Activated CD8-positive, alpha-beta memory T cell treated with anti-CD3 and anti-CD28 coated beads for 24 hours (primary cell): ENCODE measurements around the gene HK2.
"Not testable (repeated sequence)": the region's sequence is repeated elsewhere in the genome, so short reads cannot be mapped to it uniquely, and the experiment has no call there.

ENCODE experiments used
- DNase-seq: peaks from one replicate; pipeline ENCODE4 v3.0.0-alpha.2; 2020

Gene HK2

GRCh38 chr2:74833418-74834233 is at the start of gene HK2:
Gene HK2 (plus strand): TSS chr2:74834127. CDS start chr2:74834581, 454 bp downstream.
- peak; percentile 90 for DNase-seq

DNA sequence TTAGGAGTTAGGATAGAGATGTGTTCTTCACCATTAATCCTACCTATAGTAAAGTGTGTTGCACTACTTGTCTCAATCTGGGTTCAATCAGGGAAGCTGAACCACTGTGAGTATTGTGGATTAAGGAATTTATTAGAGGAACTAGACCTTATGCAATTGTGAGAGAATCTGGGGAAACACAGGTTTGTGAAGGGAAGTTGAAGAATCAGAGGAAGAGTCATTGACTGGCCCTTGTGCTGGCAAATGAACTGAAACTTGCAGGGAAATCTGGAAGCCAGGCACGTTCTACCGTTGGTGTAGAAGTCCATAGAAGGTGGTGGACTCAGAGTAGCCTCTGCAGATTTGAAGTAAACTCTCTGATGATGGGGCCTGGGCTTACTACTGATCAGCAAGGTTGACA is 44.7 kb upstream of the HK2 start:
- no peak for DNase-seq

GRCh38 chr2:74792282-74792681 is 41.6 kb upstream of the HK2 start:
- DNase-seq: no peak

- DNase-seq: not testable (repeated sequence)
Measured at GRCh38 chr2:74794878-74795277, 39.0 kb upstream of the HK2 start.

GRCh38 chr2:74806355-74806839 is 27.5 kb upstream of the HK2 start:
- DNase-seq: no peak

GRCh38 chr2:74806920-74807319 is 27.0 kb upstream of the HK2 start:
- no peak for DNase-seq

DNA sequence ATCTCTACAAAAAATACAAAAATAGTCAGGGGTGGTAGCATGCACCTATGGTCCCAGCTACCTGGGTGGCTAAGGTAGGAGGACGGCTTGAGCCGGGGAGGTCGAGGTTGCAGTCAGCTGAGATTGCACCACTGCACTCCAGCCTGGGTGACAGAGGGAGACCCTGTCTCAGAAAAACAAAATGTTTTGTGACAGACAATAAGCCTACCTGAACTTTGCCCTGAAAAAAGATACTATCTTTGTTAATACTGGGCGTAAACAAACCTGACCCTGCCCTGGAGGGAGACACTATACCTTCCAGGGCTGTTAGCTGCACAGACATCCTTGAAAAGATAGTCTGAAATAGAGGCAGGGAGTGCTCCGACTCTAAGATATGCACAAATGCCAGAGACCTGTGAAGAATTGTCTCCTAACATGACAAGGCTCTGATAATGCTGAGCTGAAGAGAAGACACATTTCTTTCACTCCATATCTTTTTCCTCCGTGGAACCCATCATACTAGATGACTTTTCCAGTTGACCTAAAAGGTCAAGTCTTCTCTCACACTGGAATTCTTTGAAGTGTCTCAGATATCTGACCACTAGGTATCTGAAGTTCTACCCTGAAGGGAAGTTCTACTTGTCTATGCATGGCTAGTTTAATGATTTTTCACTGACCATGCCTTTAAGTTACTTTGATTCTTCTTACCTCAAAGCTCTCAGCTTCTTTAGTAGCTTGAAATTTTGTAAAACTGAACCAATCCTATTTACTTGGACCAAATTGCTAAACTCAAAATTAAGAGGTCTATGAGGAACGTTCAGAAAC is 20.9 kb upstream of the HK2 start:
- DNase-seq: no peak

GRCh38 chr2:74814102-74814501 is 19.8 kb upstream of the HK2 start:
- DNase-seq: no peak

GRCh38 chr2:74815941-74816340 is 18.0 kb upstream of the HK2 start:
- no peak for DNase-seq

- DNase-seq: no peak
Measured at GRCh38 chr2:74816540-74817303, 17.2 kb upstream of the HK2 start.

GRCh38 chr2:74817304-74817675 is 16.6 kb upstream of the HK2 start:
- no peak for DNase-seq

DNA sequence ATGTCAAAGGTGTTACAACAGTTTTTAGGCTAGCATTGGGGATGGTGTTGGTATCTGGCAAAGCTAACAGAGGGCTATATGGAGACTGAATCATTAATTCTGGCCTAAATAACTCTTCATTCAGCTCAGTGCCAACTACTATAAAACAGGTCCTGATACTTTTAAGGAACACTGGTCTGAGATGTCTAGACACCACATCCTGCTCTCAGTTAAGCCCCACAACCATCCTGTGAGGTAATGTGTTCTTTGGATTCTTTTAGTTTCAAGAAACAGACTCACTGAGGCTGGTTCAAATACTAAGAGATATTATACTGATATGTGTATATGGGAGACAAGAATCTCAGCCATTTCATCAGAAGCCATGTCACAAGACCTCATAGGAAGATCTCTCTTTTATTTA is 14.2 kb upstream of the HK2 start:
- no peak for DNase-seq

DNA sequence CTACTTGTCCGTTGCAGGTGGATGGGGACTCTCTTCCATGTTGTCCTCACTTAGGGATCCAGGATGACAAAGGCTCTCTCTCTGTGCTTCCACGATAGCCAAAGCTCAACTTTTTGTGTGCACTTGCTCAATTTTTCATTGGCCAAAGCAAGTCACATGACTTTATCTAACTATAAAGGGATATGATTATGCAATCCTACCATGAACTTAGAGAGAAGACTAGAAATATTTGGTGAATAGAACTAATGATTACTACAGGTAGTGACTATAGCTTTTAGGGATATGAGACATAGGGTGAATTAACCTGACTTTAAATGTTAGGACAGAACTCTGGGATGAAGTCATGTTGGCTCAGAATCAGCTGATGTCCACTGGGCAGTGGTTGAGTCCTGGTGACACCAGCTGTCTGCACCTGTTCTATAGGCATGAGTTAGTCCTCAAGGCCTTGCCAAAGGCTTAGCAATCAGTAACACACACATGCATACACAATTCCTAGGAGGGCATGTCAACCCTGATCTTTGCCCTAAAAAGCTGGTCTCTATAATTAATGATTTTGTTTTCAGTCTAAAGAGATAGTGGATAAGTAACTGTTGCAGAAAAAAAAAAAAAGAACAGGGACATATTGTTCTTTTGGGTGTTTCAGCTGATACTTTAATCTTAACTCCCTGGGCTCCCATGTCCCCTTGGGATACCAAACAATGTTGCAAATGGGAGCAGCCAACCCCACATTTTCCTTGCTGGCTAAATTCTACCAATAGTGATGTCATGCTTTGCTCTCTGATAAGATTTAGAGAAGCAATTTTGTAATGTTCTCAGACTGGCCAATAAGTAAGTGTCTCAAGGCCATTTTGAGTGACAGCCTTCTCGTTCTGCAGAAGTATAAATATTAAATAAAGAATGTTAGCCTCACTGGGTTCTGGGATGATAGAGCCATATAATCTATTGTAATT is 12.5 kb upstream of the HK2 start:
- DNase-seq: peak; percentile 1

DNA sequence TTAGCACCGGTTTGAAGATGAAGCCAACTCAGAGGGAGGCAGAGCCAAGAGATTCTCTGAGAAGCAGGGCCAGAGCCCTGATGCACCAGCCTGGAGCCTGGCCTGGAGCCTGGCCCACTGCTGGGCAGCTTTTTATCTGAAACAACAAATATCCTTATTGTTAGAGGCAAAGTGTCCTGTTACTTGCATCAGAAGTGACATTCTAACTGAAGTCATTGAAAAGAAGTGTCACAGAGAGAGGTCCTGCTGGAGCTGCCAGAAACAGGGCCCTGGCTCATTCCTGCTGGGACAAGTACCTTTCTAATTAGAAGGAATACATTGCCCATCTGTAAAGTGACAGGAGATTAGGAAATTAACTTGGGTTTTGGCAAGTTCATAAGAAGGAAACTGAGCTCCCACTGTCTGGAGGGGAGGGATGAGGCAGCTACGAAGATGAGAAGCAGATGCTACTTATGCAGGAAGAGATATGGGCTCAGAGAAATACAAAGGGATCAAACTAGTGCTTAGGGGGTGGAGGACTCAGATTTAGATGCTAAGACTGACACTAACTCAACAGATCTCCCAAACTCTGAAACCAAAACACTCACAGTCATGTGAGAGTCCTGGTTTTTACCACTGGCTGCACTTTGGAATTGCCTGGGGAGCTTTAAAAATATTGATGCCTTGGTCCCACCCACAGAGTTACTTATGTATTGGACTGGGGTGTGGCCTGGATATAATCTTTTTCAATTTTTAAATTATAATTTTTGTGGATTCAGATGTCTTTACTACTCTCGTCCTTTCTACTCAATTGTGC is 11.0 kb upstream of the HK2 start:
- DNase-seq: peak; percentile 1

DNA sequence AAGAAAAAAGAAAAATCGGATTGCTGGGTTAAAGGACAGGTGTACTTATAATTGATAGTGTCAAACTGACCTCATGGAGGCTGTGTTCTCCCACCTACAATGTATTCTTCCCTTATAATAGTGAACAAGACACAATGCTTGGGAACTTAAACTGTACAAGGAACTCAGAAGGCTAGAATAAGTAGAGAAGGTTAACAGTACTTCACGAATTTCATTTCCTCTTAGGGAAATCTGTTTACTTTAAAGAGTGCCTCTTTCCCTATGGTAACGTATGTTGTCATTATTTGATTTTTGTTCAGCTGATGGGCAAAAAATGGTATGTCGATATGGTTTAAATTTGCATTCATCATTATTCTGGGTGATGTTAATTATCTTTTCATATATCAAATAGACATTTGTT is 9.2 kb upstream of the HK2 start:
- DNase-seq: no peak

- DNase-seq: no peak
Measured at GRCh38 chr2:74828543-74828942, 5.4 kb upstream of the HK2 start.

DNA sequence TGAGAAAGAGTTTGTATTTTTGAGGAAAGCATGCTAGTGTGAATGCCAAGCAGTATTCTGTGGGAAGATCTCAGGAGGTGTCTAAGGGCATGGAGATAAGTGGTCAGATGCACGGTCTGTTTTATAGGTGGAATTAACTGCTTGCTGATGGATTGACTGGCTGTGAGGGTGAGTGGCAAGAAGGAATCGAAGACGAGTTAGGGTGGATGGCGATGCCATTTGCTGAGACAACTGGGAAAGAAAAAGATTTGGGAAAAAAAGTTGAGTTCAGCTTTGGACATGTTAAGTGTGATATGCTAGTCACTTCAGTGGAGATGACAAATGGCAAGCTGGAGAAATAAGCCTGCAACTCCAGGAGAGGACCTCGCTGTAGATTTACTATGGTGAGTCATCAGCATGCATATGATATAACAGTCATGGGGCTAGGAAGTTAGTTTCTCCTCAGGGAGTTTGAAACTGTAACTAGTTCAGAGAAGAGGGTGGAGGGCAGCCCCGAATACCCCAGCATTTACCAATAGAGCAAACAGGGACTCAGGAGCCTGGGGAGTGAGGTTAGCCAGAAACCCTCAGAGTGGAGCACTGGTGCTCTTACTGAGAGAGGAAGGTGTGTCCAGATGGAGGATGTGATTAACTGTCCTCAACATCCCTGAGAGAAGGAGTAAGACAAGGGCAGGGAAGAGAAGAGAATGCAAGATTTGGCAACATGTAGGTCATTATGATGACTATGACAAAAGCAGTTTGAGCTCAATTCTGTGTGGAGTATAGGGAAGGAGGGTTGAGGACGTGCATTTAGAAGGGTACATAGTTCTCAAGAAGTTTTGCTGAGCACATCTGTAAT is 2.0 kb upstream of the HK2 start:
- no peak for DNase-seq

DNA sequence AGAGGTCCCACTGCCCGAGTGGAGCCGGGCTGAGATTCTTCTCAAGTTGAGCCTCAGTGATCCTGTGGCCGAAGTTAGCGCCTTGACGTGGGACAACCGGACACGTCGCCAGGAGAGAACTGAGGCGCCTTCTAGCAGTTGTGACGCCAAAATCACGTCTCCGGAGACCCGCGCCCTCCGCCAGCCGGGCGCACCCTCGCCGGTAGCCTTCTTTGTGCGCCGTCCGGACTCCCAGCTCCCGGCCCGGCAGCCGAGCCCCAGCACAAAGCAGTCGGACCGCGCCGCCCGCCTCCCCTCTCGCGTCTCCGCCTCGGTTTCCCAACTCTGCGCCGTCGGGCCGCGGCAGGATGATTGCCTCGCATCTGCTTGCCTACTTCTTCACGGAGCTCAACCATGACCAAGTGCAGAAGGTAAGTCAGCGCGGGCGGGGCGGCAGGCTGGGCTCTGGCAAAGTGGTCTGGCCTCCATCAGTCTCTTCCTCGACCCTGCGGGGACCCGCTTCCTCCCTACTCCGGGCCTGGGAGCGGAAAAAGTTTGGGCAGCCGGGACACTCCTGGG is 386 bp downstream of the HK2 start:
- DNase-seq: not testable (repeated sequence)

GRCh38 chr2:74834792-74835755 is 1.1 kb downstream of the HK2 start:
- DNase-seq: peak; percentile 91
